Suppressor macrophage treated with lipopolysaccharide for 4 hours (primary cell): ENCODE data around the gene ABHD17A.
A peak's percentile ranks its signal among the peaks of the same experiment; 100 is the strongest.

Experiments used
- DNase-seq: peaks from one replicate; pipeline ENCODE4 v3.0.0-alpha.2; 2020

ABHD17A gene

DNA sequence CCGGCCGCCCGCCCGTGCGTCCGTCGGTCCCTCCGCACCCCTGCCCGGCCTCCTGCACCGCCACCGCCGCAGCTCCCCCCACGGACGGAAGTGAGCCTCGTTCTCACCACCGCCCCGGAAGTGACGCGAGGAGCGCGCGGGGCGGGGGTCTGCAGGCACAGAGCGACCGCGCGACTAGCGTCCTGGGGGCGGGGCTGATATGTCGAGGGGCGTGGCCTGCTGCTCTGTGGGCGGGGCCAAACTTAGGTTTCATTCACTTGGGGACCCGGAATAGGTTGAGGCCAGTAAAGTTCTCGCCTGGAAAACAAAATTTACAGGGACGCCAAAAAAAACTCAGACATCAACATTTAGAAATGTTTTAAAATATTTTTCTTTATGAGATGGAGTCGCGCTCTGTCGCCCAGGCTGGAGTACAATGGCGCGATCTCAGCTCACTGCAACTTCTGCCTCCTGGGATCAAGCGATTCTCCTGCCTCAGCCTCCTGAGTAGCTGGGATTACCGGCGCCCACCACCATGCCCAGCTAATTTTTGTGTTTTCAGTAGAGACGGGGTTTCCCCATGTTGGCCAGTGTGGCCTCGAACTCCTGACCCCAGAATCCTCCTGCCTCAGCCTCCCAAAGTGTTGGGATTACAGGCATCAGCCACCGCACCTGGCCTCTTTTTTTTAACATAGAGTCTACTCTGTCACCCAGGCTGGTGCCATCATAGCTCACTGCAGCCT, at the start of gene ABHD17A:
Gene ABHD17A, minus strand, starts transcription at position 99 of the 722 bp plus-strand sequence. CDS start 3,930 bp downstream, outside the sequence.
- peak; percentile 99 for DNase-seq

DNA sequence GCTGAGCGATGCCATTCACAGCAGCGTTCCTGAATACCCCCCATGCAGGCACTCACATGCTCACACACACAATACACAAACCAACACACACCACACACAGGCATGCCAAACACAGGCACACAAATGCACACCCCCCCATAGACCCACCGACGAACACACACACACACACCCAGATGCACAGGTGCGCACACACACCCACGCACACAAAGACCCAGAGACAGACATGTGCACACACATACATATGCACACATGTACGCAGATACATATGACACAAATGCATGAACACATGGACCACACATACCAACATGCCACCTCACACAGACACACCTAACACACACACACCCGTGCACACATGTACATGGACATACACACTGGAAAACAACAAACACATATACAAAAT, 48.6 kb upstream of the ABHD17A start:
- DNase-seq = no peak

DNA sequence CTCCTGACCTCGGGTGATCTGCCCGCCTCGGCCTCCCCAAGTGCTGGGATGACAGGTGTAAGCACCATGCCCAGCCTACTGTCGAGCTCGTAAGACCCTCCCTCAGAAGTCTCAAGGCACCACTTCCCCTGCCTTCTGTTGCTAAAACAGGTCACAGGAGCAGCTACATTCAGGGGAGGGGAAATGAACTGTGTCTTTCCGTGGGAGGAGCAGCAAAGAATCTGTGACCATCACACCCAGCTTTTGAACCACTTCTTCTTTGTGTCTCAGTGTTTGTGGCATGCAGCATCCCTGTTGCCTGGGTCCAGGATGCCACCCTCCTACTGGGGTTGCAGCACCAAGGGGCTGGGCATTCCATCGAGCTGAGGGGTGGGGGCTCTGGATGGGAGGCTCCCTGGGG, 47.9 kb upstream of the ABHD17A start:
- no peak for DNase-seq

DNA sequence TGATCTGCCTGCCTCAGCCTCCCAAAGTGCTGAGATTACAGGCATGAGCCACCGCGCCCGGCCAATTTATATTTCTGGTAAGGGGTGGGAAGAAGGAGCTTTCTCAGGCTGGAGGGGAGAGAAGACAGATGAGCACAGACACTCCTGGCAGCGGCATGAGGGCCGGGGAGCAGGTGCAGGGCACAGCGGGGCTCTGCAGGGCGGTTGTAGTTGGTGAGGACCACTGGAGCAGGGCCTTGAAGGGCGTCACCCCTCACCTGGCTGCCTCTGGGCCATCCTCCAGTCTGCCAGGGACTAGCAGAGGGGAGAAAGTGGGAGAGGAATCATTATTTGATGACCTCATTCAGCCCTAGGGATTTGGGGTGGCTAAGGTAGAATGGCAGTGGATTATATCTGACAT, 47.1 kb upstream of the ABHD17A start:
- no peak for DNase-seq

DNA sequence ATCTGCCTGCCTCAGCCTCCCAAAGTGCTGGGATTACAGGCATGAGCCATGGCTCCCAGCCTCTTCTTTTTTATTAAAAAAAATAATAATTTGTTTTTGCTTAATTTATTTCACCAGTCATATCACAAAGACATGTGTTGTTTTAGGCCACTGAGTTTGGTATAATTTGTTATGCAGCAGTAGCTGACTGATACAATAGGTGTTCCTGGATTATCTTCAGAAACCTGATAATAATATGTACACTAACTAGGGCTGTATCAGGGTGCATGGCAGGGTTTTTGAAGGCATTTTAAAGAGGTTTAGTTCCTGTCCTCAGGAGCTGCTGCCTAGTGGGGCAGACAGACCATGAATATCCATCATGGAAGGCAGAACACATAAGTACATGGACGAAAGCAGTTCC, 46.1 kb upstream of the ABHD17A start:
- DNase-seq = no peak

DNA sequence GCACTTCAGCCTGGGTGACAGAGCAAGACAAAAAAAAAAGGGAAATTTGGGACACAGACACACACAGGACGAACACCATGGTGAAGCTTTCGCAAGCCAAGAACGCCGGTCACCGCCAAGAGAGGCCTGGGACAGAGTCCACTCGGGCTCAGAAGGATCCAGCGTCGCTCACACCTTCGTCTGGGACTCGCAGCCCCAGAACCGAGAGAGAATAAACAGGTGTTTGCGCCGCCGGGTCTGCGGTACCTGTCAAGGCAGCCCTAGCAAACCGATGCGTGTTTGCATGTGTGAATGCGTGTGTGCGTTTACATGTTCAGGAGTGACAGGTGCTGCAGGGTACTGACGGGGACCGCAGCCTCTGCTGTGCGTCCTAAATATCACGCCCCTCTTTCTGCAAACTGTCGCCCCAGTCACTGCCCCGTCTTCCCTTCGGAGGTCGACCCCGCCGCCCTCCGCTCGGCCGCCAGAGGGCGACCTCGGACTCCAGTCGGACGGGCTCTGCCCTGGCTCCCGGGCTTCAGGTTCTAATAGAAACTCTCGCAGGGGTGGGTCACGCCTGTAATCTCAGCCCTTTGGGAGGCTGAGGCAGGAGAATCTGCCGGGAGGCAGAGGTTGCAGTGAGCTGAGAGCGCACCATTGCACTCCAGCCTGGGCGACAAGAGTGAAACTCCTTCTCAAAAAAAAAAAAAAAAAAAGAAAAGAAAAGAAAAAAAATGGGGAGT, 43.9 kb upstream of the ABHD17A start:
- peak; percentile 91 for DNase-seq

DNA sequence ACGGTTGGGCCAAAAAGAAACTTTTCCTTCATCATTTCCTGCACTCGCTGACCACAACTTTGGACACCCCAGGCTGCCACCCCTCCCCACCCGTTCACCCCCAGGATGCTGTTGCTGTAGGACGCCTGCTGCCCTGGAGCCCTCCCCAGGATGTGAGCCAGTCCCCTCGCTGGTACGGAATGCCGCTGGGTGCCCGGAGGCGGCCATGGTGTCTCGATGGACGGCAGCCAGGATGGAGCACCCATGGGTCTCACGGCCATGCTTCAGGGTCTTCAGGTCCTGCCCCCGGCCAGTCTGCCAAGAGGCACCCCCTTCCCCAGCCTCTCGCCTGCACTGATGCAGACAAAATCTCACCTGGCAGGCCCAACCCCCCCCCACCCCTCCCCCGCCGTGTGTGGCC, 40.2 kb upstream of the ABHD17A start:
- DNase-seq = no peak

DNA sequence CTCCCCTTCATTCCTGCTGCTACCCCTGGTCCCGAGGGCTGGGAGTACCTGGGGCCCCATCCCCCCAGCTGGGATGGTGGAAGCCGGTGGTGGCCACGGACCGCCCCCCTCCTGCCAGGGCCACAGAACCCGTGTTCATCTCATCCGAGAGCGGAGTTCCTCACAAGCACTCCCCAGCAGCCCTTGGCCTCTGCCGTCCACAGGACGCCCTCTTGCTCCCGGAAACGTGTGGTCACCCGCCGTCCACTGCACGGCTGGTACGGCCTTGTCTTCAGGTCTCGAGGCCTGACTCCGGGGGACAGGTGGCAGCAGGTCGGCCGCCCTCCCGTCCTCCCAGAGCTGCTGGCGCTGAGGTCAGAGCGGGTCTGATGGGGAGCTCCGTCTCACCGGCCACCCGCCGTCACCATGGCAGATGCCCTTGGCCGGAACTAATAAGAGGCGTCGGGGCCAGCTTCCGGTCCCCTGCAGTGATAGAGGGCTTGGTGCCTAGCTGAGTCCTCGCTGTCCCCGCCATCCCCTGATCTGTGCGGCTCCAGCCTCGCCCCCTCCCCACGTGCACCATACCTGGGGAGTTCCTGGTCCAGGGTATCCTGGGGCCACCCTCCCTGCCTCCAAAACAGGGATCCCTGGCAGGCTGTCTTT, 39.1 kb upstream of the ABHD17A start:
- DNase-seq = no peak

DNA sequence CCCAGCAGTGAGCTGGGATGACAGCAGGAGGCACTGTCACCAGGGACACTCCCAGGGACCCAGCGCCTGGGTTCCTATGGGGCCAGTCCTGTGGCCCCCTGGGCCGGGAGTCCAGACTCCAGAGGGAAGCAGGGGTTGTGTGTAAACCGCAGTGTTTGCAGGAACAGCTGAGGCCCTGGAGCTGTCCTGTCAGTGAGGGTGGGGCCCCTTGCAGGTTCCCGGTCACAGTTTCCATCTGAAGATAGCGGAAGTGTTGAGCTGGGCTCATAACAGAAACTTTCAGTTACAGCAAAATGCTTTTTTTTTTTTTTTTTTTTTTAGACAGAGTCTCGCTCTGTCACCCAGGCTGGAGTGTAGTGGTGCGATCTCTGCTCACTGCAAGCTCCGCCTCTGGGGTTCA, 38.0 kb upstream of the ABHD17A start:
- DNase-seq = peak; percentile 75

DNA sequence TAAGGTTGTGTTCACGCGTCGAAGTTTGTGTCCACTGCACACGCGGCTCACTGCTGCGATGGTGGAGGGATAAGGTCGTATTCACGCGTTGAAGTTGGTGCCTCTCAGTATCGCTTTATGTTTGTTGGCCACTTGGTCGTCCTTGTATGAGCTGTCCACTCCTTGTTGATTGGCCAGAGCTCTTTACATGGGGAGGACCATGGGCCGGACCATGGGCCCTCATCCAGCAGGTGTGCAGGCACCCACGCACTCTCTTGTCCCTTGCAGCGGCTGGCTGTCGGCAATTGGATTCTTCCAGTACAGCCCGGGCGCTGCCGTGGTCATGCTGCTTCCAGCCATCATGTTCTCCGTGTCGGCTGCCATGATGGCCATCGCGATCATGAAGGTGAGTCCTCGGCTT, 37.5 kb upstream of the ABHD17A start:
- no peak for DNase-seq

DNA sequence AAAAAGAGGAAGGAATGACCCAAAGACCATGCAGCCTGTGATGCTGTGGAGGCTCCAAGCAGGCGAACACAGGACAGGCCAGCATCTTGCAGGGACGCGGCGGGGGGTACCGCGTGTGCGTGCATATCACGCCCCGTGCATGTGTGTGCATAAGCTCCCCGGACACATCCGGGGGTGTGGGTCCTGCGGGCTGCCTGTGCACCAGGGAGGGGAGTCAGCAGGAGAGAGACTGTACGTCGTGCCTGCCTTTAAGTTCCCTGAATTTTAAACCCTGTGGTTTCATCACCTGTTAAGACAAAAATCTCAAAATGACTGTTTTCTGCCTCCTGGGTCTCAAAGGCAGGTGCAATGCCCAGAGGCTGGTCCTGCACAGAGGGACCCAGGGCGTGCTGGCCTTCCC, 36.5 kb upstream of the ABHD17A start:
- DNase-seq = no peak

DNA sequence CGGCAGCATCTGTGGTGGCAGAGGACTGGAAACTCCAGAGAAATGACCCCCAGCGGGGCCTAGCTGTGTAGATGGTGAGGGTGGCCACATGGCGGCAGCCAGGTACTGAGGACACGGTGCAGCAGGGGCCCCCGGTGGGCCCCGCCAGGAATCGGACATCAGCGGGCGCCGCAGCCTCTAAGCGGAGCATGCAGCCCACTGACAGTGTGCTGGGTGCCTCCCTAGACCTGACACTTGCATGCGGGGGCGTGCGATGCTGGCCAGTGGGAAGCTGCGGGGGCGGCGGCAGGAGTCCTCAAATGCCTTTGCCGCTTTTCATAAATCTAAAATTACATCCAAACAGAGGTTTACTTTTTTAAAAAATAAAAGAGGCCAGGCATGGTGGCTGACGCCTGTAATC, 36.0 kb upstream of the ABHD17A start:
- DNase-seq = no peak

DNA sequence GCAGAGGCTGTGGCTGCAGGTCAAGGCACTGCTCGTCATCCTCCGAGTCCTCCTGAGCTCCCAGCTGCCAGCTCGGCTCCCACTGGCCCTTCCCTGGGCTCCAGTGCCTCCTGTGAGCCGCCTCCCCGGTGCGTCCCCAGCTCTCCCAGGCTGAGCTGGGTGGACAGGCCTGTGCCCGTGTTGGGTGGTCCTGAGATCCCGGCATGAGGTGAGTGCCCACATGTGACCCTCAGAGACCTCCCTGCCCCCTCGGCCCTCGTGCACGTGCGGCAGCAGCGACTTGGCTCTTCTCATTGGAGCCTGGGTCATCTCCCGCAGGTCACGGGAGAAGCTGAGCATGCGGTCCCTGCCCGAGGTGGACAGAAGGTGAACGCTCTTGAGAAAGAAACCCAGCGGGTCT, 35.3 kb upstream of the ABHD17A start:
- DNase-seq = no peak

DNA sequence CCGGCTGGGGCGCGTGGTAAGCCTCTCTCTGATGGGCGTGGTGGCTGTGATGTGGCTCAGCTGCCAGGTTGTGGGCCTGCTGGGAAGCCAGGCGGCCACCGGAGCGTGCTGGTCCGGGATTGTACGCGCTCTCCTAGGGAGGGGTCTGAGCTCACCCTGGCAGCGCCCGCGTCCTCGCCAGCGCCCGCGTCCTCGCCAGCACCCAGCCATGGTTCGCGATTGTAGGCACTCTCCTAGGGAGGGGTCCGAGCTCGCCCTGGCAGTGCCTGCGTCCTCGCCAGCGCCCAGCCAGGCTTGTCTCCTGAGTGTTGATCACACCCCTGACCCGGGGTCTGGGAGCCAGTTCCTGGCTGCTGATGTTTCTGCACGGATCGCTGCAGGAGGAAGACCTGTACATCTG, 33.7 kb upstream of the ABHD17A start:
- DNase-seq = no peak

DNA sequence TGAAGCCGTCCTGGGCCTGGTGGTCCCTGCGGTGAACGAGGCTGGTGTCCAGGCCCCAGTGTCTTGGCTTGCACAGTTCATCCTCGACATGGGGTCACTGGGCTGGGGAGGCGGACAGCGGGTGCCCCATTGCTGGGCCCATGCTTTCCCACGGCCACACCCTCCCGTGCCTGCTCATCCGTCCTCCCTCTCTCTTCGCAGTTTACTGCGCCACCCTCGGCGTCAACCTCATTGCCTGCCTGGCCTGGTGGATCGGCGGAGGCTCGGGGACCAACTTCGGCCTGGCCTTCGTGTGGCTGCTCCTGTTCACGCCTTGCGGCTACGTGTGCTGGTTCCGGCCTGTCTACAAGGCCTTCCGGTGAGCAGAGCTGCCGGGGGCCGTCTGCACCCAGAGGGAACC, 32.6 kb upstream of the ABHD17A start:
- no peak for DNase-seq

DNA sequence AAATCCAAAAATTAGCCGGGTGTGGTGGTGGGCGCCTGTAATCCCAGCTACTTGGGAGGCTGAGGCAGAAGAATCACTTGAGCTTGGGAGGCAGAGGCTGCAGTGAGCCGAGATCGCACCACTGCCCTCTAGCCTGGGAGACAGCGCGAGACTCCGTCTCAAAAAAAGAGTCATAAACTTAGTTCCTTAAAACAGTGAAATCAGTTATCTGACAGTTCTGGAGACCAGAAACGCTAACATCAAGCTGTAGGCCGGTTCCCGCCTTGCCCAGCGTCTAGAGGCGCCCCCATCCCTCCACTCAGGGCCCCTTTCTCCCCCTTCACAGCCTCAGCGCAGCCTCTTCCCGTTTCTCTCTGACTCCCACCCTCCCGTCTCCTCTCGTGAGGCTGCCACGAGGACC, 31.9 kb upstream of the ABHD17A start:
- DNase-seq = no peak

DNA sequence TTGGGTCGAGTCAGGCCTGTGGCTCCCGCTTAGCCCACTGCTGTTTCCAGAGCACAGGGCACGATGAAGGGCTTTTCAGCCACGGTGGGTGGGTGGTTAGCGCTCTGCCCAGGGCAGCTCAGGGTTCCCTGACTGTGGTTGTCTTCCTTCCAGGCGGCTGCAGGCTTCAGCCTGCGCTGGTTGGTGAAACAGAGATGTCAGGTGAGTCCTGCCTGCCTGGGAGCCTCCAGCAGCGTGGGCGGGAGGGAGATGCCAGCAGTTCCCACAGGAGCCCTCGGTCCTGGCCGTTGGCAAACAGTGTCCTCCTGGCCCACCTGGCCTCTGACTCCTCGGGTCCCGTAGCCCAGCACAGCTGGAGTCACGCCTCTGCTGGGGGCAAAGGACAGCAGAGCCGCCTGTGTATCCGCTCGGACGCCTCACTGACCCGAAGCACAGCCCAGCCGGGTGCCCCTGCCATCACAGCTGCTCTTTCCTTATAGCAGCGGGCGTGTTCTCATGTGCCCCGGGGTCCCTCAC, 29.6 kb upstream of the ABHD17A start:
- DNase-seq = no peak

DNA sequence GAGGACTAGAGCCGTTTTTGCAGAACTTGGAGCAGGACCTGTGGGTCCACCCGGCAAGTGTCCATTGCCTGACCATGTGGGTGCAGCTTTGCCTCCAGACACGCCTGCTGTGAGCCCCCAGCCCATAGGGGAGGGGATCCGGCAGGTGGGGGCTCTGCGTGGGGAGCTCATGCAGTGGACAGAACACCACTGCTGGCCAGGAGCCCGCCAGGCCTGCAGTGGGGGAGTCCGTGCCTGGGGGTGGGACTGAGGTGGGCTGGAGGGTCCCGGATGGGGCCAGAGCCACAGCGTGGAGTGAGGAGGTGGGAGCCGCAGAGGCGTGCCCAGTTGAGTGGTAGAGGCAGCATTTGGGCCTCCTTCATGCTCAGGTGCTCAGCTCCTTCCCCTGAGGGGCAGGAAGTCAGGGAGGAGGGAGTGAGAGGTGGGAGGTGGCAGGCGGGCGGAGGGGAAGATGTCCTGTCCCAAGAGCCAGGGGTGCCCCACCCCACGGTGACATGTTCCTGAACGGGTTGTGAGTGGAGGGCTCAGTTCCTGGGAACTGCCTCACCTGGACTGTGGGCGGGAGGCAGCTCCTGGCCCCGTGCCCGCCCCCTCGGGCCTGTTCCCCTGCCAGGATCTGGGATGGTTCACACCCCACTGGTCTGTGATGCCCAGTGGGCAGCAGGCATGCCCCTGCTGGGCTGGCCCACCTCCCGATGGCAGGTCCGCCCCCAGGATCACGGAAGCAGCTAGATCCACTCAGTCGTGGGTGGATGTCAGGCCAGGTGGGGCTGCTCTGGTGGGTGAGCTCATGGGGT, 28.7 kb upstream of the ABHD17A start:
- no peak for DNase-seq

DNA sequence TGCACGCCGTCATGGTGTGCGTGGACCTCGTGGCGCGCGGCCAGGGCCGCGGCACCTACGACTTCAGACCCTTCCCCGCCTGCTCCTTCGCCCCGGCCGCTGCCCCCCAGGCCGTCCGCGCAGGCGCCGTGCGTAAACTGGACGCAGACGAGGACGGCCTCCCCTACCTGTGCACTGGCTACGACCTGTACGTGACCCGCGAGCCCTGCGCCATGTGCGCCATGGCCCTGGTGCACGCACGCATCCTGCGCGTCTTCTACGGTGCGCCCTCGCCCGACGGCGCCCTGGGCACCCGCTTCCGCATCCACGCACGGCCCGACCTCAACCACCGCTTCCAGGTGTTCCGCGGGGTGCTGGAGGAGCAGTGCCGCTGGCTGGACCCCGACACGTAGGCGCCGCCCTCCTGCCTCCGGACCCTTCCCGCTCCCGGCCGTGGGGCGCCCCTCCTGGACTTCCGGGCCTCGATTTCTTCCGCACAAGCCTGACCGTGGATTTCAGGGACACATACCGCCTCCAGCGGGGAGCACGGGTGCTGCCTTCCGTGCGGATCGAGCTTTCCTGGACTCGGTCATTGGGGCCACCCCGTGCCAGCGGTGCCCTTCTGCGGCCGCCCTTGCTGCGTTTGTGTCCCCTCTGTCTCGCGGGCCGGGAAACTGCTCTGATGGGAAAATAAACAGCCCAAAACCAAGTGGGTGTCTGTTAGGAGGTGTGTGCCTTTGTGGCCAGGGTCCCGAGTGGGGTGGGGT, 27.6 kb upstream of the ABHD17A start:
- DNase-seq = no peak

DNA sequence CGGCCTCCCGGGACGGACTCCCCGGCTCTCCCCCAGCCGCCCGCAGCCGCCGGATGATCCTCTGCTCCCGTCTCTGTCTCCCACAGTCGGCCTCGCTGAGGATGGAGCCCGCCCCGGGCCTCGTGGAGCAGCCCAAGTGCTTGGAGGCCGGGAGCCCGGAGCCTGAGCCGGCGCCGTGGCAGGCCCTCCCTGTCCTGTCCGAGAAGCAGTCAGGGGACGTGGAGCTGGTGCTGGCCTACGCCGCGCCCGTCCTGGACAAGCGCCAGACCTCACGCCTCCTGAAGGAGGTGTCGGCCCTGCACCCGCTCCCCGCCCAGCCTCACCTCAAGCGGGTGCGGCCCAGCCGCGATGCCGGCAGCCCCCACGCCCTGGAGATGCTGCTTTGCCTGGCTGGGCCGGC, 26.7 kb upstream of the ABHD17A start:
- no peak for DNase-seq

DNA sequence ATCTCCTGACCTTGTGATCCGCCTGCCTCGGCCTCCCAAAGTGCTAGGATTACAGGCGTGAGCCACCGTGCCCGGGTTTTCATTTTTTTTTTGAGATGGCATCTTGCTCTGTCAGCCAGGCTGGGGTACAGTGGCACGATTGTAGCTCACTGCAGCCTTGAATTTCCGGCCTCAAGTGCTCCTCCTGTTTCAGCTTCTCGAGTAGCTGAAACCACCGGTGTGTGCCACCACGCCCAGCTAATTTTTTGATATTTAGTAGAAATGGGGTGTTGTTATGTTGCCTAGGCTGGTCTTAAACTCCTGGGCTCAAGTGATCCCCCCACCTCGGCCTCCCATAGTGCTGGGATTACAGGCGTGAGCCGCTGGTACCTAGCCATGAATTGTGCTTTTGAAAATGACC, 25.8 kb upstream of the ABHD17A start:
- no peak for DNase-seq

DNA sequence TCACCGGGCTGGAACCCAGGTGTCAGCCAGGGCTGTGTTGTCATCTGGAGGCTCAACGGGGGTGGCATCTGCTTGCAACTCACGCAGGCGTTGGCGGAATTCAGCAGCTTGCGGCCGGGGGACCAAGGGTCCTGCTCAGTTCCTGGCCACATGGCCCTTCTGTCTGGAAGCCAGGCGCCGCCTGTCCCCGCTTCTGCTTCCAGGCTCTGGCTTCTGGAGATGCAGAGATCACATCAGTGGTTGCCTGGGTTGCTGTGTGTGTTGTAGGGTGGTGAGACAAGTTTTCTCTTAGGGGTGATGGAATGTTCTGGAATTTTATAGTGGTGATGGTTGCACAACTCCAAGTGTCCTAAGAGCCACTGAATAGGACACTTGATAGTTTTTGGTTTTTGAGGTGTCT, 24.9 kb upstream of the ABHD17A start:
- DNase-seq = no peak

DNA sequence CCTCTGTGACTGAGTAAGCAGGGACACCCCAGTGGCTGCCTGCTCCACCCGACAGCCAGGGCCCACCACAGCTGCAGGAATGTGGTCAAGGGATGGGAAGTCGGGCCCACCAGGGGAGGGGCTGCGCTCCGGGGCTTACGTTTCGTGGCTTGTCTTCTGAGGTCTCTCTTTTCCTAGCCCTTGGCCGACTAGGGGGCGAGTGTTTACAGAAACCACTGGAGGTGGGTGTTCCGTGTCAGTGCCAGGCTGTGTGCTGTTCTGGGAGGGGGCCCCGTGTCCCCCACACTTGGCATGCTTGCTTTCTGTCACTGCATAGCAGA, 24.4 kb upstream of the ABHD17A start:
- DNase-seq = no peak
